HTERT RPE-1 (cell line): ENCODE results near the gene MBD5.

ENCODE experiments used
- in situ Hi-C: fragments of 300-500 bp; cut with MboI; formaldehyde crosslinking; loops from 4 replicates; pipeline ENCODE4 v1.14.3; 2020; ENCODE audit warnings: low sequenced_read_pairs

The MBD5 gene

DNA sequence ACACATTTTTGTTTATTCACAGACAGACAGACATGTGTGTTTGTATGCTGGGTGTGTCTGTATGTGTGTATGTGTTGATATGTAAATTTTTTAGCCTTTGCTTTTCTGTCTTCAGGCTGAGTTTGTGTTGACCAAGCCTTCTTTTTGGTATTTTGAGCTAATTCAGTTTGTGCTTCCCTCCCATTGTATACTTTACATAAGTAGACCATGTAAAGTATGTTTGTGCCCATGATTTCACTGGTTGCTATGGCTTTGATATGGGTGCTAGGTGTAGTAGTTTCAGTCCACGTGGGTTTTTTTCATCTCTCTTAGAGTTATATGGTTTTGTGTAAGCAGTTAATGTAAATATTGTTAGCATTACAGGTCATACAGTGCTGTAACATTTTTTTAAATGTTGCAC lies 494.2 kb downstream of the MBD5 start:
- in situ Hi-C loops: no loop called here

DNA sequence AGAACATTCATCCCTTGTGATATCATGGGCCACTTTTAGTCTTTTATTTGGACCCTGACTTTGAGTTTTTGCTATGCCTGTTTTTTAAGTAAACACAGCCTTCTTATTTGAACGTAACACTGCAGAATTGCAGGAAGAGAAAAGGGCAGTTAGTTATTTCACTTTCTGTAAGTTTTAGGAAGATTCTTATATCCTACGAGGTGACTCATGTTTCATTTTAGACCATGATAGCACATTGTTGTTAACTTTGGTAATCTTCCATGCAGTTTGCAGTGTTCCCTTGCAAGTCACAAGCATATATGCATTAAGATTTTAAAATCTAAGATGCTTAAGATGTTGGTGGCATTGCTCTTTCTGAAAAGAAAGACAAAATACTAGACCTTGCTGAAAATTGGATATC lies 495.1 kb downstream of the MBD5 start:
- in situ Hi-C loops: no loop called here

DNA sequence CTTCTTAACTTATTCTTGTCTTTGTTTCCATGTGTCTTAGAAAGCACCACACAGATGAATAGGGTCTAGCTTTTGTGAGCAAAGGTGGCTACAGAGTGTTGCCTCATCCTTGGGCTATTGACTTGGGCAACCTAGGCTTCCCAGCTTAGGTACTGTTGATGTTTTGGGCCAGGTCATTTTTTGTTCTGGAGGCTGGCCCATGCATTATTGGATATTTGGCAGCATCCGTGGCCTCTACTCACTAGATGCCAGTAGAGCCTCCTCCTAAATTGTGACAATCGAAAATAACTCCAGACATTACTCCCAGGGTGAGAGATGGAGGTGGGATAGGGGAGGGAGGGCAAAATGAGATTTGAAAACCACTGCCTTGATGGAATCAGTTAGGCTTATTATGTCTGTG lies 496.4 kb downstream of the MBD5 start:
- in situ Hi-C loops: no loop called here

DNA sequence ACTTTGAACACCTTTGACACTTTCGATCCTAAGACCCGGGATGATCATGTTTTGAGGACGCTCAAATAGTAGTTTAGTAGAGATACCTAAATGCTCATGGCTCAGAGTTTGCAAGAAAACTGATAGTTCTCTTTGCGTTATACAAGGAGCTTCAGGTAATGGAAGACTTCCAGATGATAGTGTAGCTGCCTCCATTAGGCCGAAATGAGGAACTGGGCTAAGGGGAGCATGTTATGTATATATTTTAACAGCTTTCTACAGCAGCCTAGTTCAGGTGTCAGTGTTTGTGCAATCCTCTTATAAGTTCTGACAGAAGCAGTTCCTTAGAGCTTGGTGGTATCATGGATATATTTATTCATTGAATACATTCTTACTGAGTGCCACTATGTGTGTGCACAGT lies 496.9 kb downstream of the MBD5 start:
- in situ Hi-C loops: no loop called here

DNA sequence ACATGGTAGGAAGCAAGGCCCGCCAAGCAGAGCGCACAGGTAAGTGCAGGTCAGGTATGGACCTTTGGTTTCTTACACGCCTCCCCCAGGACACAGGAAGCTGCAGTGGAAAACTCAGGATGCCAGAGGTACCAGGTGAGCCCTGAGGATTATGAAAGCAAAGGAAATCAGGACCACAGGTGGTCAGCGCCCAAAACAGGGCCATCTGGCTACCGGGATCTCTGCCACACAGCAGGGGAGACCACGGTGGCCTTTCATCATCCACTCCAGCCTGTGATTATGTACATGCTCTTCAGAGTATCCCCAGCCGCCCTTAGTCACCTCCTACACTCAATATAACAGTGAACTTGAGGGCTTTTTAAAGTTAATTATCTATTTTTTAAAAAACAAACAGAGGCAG lies 498.1 kb downstream of the MBD5 start:
- in situ Hi-C loops: no loop called here

DNA sequence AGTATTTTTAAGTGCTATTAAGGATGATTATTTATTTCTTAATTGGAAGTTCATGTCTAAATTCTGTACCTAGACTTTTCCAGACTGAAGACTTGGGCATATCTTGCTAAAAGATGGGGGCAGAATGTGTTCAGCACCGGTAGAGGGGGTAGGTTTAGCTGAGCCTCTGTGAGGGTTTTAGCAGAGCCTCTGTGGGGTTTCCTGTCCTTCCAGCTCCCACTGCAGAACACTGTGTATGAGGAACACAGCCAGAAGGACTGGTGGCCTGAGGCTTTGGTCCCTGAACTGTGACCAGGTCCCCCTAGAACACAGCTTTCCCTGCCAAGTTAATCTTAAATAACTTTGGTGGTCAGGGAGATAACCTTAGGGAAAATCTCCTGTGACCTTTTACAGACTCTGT lies 500.3 kb downstream of the MBD5 start:
- in situ Hi-C loops: no loop called here

DNA sequence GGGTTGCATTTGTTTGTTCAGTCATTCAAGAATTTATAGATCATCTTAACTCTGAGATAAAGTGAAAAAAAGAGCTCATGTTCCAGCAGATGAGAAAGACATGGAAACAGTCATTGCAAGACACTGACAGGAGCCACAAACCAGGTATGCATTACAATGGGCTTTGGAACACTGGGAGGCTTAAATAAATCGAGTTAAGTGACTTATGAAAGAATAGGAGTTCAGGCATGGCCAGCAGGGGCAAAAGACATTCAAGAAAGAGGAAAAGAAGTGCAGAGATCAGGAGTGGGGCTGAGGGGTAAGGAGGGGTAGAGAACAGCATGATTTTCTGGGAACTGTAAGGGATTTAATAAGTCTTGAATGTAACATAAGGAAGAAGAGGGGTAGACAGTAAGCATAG lies 502.4 kb downstream of the MBD5 start:
- in situ Hi-C loops: no loop called here

DNA sequence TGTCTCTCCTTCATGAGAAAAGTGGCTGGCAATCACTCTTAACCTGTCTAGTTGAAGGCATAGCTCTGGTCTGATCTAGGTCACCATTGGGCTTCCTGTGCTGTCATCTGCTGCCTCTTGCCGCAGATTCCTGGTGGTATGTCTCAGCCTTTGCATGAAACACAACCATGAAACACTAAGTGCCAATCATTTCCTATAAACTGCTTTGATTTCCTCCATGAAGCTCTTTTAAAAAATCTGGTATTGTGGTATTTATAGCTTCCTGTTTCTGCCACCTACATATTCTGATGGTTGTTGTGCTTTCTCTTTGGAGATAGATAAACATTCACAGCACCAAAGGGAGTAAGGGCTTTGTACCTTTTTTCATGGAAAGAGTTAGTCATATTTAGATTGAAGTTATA lies 503.6 kb downstream of the MBD5 start:
- in situ Hi-C loops: no loop called here

DNA sequence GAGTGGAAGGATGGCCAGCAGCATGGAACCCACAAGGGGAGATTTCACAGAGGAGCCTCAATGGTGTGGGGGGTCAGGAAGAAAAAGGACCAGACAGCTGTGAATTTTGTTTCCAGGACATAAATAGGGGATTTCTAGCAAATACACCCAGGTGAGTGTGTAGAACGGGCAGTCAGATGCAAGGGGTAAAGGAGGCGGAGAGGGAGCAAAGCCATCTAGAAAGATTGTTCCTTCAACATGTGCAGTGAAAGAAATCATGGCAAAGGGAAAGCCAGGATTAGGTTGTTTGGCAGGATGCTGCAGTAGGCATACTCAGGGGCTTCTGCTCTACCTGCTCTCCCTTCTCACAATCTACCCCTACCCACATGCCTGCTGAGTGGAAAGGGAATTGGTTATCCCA lies 504.2 kb downstream of the MBD5 start:
- in situ Hi-C loops: no loop called here

DNA sequence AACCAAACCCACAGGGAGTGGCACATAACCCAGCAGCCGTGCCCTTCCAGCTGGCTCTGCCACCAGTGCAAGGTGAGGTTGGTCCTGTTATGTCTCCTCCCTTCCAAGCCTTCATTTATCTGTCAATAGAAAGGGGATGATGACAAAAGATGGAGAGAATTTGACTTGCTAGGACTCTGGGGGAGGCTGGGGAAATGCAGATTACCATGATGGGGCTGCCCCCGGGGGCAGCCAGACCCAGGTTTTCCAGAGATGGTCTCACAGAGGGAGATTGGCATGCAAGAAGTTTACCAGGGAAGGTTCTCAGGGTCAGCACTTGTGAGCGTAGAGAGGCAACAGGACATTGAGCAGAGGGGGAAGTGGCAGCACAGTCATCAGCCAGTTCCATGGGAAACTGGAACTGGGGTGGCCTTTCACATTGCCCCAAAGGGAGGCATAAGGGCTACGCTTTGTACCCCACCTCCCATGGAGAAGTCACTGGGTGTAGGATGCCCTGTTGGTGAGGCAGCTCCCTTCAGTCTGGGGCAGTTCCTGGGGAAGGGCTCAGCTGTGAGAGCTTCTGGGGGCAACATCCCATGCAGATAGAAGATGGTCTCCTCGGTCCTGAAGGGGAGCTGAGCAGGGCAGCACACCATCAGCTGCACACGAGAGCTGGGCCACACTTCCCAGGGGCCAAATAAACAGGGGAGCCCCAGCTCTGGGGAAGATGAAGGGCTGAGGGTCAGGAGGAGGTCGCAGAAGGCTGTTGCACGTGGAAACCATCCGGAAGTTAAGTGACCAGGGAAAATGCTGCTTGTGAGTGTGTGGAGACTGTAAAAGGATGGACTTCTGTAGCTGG lies 505.8 kb downstream of the MBD5 start:
- in situ Hi-C loops: no loop called here

DNA sequence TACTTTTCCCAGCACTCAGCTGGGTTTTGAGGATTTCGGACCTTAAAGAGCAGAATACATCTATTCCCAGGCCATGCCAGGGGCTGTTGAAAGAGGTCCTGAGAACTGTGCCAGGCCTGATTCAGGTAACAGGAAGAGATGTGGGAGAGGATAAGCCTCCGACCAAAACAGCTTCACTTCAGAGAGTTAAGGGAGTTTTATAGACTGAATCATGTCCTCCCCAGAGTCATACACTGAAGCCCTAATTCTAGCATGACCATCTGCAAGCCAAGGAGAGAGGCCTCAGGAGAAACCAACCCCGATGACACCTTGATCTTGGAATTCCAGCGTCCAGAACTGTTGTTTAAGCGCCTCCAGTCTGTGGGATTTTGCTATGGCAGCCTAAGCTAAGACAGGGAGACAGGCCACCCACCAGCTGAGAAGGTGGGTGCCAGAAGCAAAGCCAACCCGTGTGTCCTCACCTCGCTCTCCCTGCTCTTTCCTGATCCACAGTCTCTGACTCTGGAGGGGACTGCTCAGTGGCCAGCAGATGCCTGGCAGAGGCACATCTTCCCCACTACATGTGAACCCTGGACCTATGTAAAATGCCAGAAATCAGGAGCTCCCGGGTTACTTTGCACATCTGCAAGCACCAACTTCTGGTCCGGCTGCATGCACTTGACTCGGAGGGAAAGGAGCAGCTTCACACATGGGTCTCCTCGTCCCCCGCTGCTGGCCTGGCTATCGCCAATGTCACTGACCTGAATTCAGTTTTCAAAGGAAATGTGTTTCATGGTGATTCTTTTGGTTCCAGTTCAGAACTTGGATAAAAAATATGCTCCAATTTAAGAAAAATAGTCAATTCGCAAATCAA lies 506.8 kb downstream of the MBD5 start:
- in situ Hi-C loops: no loop called here

DNA sequence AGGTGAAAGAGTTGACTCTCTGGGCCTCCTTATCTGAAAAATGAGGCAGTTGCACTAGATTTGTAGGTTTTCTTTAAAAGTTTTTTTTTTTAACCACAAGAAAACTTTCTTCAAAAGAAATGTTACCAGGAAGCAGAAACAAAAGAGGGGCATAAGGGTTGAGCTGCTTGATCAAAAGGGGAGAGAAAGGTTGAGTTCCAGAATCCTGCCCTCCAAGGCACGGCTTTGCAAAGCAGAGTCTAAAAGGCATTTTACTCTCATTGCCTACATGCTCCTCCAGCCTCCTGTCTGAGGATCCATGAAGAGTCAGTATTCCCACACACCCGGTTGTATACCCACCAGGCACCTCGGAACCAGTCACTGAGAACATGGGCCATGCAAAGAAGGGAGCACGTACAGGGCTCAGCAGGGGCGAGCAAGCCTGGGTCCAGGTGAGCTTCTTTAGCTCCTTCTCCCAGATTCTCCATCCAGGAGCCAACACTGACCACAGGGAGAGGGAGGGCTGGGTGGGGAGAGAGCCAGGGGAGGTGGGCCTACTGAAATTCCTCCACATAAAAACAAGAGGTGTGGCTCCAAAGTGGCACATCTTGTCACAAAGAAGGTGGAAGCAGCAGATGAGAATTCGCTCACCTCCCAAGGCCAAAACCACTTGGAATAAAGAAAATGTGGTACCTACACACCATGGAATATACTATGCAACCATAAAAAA lies 507.6 kb downstream of the MBD5 start:
- in situ Hi-C loops: no loop called here

DNA sequence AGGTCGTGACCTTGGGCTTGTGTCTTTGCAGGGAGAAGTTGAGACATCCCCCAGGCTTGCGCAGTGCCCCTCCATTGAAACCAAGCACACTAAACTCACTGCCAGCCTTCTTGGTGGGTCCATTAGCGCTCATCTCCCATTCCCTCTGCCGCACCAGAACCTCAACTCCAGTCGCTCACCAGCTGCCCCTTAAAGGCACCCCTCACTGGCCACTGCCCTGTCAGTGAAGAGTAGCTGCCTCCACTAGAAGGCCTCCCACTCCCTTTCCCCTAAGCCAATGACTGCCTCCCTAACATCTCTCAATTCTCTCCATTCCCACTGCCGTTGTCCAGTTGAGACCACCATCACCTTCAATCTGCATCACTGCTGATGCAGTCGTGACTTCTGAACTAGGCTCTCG lies 508.9 kb downstream of the MBD5 start:
- in situ Hi-C loops: no loop called here

DNA sequence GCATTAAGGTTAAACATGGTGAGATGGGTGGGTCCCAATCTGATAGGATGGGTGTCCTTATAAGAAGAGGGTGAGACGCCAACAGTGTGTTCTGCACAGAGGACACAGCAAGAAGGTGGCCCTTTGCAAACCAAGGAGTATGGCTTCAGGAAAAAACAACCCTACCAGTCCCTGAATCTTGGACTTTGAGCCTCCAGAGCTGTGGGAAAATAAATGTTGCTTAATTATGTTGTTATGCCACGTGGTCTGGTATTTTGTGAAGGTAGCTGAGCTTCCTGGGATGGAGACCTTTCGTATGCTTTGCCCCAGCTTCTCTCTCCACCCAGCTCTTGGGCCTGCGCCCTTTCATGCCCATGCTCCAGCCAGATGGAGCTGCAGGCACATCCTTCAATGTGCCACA lies 509.5 kb downstream of the MBD5 start:
- in situ Hi-C loops: no loop called here

DNA sequence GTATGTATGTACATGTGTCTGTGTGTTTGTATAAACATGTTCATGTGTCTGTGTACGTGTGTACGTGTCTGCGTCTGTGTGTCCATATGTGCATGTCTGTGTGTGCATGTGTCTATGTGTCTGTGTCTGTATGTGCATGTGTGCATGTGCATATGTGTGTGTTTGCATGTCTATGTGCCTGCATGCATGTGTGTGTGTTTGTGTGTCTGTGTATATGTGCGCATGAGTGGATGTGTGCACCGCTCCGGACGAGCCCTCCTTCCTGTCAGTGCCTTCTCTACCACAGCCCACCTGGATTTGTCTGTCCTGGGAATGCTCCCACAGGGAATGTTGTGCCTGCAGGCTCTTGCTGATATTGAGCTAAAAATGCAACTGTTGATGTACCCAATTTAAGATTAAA lies 510.3 kb downstream of the MBD5 start:
- in situ Hi-C loops: no loop called here

DNA sequence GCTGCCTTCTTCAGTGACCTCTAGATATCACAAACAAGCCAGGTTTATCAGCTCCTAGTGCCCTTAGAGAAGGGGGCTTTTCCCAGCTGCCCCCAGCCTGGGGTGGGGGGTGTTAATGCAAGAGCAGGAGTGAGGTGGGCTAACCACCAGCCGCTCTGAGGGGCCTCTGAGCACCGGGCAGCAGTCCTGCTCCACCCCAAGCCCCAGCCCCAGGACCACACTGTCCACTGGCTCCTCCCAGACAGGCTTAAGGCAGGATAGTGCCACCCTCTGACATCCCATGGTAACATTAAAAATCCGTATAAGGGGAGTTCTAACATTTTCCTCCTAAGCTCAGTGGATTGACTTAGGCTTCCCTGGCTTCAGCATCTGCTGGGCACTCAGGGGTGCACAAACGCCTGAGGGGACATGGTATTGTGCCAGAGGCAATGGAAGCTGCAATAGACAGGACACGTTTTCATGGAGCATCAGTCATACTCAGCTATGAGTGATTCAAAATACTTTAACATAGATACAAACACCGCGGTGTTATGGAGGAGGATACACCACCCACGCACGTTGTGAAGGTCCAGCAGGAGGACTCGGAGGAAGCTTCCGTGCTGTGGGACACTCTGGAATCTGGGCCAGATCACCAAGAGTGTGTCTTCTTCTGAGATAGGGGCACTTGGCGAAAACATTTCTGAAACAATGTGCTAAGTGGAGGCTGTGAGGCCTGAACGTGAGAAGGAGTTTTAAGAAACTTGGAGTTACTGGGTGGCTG lies 511.0 kb downstream of the MBD5 start:
- in situ Hi-C loops: no loop called here

DNA sequence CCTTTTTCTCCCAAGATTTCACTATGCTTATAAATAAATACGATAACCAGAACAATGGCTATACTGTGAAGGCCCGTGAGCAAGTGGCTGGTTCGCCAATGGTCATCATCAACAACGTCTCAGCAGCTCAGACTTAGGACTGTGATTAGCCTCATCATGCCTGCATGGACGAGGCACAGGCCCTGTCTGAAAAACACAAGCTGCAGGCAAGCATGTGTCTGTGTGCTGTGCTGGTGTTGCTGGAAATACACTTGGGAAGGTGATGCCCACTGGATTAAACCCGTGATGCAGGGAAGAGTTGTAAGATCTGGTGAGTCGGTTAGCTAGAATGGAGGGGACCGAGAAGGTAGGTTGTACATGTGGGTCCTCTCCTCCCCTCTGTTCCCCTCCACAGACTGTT lies 512.1 kb downstream of the MBD5 start:
- in situ Hi-C loops: no loop called here

DNA sequence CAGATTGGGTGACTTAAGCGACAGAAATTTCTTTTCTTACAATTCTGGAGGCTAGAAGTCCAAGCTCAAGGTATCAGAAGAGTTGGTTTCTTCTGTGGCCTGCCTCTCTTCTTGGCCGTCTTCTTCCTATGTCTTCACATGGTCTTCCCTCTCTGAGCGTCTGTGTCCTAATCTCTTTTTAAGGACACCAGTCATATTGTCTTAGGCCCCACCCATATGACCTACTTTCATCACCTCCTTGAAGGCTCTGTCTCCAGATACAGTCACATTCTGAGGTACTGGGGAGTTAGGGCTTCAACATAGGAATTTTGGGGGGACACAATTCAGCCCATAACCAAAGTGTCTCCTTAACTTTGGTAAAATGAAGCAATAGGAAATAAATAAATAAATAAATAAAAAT lies 512.8 kb downstream of the MBD5 start:
- in situ Hi-C loops: no loop called here

DNA sequence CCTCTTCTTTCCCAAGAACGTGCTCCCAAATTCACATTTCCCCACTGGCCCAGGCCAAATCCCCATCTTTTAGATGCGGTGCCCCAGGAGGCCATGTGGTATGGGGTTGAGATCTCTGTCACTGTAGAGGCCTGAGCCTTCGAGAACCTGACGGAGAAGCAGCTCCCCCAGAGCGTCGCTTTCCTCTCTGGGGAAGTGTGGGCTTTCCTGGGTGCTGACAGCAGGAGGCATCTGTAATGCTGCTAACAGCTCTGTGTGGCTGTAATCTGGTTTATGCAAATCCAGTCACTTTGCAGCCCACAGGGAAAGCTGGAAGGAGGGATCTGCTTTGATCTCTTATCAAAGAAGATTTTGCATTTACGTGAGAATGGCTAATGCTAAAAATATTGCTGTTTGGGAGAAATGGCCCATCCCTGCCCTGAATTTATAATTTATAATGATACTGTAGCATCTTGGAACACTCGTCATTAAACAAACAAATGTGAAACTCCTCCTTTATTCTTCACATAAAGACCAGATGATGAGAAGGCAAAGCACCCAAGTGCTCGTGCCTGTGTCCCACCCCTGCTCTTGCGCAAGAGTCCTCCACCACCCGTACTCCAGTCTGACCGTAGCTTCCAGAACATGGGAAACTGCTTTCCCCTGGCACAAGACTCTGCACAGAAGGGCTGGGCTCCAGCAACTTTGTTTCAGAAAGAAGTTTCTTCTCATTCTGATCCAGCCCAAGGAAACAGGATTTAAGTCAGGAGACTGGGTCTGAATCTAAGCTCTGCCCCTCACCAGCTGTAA lies 513.7 kb downstream of the MBD5 start:
- in situ Hi-C loops: no loop called here

DNA sequence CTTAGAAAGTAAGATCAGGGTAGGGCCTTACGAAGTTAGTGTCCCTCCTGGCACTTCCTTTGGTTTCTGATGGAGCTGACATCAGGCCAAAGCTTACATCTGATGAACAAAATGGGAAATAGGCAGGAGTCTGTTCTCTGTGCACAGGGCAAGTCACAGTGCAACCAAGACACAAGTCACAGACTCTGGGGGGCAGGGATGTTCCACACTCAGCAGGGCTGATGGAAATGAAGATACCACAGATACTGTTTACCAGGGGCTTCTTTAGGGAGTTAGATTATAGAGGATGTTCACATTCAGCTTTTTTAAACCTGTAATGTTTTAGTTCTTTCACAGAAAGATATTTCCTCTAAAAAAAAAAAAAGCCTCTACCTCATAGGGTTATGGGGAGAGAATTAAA lies 517.5 kb downstream of the MBD5 start:
- in situ Hi-C loops: no loop called here
